GM12872 (cell line): ENCODE results near the gene DOCK1.

Source experiments
- TF ChIP-seq, protein P1 (sequence below): IDR thresholded peaks from 3 replicates; pipeline ENCODE4 v1.5.1; 2011; ENCODE audit warnings: low read depth, mild to moderate bottlenecking, low read length, moderate library complexity; ENCODE audit not compliant: insufficient read depth

The DOCK1 gene

DNA sequence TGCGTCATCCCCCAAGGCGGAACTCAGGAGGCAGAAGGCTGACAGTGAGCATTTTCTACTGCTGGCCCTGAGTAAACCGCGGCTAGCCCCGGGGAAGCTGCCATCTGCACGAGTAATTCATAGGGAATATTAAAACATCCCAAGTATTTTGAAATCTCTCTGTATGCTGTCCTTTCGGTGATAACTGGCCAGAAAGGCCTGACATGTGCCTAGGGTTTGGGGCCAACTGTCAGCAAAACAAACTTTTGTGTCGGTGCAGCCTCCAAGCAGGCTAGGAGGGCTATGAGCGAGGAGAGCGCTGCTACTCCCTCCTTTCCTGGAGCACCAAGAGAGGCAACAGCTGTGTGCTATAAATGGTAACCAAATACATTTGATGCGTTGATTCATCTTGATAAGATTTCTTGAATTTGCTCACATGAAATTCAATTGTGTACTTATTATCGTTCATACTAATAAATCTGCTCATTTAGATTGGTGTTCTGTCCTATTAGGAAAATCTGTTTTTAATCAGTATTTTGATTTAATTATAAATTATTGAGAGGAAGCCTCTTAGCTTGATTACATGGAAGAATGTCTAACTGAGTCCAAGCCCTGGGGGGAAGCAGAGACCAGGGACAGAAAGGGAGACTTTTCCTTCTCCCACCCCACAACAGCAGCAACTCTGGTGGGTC, 519.5 kb downstream of the DOCK1 start:
- TF ChIP-seq, protein P1, sequence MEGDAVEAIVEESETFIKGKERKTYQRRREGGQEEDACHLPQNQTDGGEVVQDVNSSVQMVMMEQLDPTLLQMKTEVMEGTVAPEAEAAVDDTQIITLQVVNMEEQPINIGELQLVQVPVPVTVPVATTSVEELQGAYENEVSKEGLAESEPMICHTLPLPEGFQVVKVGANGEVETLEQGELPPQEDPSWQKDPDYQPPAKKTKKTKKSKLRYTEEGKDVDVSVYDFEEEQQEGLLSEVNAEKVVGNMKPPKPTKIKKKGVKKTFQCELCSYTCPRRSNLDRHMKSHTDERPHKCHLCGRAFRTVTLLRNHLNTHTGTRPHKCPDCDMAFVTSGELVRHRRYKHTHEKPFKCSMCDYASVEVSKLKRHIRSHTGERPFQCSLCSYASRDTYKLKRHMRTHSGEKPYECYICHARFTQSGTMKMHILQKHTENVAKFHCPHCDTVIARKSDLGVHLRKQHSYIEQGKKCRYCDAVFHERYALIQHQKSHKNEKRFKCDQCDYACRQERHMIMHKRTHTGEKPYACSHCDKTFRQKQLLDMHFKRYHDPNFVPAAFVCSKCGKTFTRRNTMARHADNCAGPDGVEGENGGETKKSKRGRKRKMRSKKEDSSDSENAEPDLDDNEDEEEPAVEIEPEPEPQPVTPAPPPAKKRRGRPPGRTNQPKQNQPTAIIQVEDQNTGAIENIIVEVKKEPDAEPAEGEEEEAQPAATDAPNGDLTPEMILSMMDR = no peak

DNA sequence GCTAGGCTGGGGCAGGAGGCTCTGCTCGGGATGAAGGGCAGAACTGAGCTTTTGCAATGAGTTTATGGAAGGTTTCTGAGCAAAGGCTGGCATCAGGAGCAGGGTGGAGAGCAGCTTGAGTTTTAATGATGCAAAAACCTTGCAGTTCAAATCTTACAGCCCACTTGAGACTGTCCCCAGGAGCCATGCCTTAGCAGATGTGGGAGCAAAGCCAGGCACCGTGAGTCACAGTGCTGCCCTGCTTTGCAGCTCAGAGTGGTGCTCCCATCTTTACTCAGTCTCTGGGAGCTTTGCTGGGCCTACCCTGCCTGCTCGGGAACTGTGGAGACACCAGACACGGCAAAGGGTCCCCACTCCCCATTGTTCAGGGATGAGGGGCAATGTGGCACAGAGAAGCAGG, 521.5 kb downstream of the DOCK1 start:
- TF ChIP-seq, protein P1 = no peak

DNA sequence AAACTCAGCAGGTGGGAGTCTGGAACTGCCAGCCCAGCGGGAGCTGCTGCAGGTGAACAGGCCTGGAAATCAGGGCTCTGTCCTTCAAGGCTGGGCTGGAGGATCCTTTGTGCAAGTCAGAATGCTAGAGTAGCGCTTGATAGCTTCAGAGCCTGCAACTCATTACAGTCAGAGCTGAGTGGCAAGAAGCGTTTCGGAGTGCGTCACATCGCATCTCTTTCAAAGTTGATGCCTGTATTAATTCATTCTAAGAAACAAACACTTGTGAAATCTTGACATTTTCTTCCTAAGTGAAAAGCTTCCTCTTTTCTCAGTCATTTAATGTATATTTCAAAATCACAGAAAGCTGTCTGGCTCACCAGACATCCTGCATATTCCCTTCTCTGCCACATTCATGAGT, 522.7 kb downstream of the DOCK1 start:
- TF ChIP-seq, protein P1 = no peak

DNA sequence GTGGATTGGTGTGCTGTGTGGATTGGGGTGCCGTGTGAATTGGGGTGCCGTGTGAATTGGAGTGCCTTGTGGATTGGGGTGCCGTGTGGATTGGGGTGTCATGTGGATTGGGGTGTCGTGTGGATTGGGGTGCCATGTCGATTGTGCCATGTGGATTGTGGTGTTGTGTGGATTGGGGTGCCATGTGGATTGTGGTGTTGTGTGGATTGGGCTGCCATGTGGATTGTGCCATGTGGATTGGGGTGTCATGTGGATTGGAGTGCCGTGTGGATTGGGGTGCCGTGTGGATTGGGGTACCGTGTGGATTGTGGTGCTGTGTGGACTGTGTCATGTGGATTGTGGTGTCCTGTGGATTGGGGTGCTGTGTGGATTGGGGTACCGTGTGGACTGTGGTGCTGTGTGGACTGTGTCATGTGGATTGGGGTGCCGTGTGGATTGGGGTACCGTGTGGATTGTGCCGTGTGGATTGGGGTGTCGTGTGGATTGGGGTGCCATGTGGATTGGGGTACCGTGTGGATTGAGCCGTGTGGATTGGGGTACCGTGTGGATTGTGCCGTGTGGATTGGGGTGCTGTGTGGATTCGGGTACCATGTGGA, 523.3 kb downstream of the DOCK1 start:
- TF ChIP-seq, protein P1 = no peak

DNA sequence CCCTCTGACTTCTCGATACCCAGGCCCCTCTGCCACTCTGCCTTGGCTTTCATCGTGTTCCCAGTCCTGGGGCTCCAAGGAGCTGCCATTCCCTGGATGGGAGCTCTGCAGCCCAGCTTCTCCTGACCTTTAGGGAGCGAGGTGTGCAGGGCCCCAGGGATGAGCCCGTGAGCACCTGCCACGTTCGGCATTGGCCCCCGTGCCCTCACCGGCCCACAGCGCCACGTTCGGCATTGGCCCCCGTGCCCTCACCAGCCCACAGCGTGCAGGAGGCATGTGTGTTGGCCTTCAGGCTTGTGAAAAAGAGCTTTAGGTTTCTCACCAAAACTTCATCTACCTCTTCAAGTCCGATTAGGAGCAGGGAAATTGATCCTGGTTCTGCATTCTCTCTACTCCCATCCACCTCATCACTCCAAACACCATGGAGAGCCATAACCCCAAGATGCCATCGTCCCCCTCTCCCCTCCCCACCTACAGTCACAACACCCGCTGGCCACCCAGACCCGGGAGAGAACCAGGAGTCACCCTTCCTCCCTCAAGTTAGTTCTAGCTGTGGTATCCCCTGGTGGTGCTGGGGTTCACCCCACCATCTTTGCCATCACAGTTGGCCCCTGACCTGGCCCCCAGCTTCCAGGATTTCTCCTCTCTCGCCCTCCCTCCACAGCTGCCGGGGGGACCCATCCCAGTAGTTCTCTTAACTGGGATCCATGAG, 524.5 kb downstream of the DOCK1 start:
- TF ChIP-seq, protein P1 = no peak

DNA sequence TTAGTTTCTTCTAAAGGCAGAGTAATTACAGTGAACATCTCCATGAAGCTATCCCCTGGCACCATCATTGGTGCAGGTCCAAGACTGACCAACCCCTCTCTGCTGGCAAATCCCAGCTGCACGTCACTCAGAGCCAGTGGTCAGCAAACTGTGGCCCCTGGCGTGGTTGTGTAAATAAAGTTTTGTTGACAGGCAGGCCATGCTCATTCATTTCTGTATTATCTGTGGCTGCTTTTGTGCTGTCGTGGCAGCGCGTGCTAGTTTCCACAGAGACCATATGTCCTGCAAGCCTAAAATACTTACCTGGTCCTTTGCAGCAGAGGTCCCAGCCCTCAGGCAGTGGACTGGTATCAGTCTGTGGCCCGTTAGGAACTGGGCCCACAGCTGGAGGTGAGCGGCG, 526.3 kb downstream of the DOCK1 start:
- TF ChIP-seq, protein P1 = no peak

DNA sequence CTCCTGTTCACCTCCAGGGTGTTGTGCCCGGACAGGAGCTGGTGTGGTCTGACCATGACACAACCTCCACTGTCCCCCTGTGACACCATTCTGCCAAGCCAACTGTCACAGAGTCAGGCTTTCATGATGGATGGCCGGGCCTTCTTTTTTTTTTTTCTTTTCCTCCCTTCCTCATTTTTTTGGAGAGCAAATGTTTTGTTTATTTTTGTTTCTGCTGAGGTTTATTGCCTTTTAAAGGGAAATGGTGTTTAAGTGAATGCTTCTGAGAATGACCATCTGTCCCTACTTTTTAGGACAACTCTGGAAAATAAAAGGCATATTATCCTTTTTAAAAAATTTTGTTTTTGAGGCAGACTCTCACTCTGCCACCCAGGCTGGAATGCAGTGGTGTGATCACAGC, 528.8 kb downstream of the DOCK1 start:
- TF ChIP-seq, protein P1 = no peak
